ENCODE results near the gene MSI2. TPM values are rescaled to one million over a fixed set of nuclear protein-coding genes. Genes with fewer than 3 reads are reported as not detected.

Gene MSI2
- total and polyA plus RNA-seq, 12 donors: 25.5 to 135 (median 121) TPM

DNA sequence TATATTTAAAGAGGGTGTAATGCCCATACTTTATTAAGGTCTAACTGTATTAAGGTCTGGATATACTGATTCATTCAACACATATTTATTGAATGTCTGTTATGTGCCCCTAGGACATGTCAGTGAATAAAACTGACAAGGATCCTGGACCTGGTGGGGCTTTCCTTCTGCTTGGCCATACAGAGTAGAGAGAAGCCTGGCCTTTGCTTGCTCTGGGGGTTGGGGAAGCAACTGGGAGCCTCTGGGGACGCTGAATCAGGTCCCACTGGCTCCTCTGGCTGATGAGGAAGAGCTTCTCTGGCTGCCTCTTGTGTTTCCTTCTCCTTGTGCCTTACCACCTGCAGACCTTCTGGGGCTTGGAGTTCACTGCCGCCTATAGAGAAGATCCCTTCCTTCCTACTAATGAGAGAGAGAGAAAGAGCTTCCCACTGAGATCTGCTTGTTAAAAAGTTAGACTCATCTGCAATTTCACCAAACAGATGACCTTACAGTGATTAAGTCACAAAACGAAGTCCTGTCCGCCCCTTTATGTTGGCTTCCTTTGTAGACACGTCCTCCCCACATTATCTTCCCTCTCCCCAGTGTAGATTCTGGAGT lies 49.7 kb downstream of the MSI2 start:
- no peak for ATAC-seq
- H3K27ac ChIP-seq: no peak overlapping the region
- WGBS, 2 donors: 81 to 87% methylated on average over 5 of the region's 5 CpGs
- H3K4me3 ChIP-seq: no peak overlapping the region
- TF ChIP-seq, protein P1, sequence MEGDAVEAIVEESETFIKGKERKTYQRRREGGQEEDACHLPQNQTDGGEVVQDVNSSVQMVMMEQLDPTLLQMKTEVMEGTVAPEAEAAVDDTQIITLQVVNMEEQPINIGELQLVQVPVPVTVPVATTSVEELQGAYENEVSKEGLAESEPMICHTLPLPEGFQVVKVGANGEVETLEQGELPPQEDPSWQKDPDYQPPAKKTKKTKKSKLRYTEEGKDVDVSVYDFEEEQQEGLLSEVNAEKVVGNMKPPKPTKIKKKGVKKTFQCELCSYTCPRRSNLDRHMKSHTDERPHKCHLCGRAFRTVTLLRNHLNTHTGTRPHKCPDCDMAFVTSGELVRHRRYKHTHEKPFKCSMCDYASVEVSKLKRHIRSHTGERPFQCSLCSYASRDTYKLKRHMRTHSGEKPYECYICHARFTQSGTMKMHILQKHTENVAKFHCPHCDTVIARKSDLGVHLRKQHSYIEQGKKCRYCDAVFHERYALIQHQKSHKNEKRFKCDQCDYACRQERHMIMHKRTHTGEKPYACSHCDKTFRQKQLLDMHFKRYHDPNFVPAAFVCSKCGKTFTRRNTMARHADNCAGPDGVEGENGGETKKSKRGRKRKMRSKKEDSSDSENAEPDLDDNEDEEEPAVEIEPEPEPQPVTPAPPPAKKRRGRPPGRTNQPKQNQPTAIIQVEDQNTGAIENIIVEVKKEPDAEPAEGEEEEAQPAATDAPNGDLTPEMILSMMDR (IDR thresholded peaks at IDR 0.05): no peak
- DNase-seq: no peak
- H3K36me3 ChIP-seq: peaks cover 0 to 7% (median 0%) of the 10 kb centered on the region in 9 donors
- intact Hi-C loops (cut with DNase I): no loop called here
- H3K9me3 ChIP-seq: no peaks in the 10 kb centered on the region
- peaks cover 0 to 39% (median 0%) of the 10 kb centered on the region in 9 donors for H3K4me1 ChIP-seq
- H3K27me3 ChIP-seq: no peaks in the 10 kb centered on the region

DNA sequence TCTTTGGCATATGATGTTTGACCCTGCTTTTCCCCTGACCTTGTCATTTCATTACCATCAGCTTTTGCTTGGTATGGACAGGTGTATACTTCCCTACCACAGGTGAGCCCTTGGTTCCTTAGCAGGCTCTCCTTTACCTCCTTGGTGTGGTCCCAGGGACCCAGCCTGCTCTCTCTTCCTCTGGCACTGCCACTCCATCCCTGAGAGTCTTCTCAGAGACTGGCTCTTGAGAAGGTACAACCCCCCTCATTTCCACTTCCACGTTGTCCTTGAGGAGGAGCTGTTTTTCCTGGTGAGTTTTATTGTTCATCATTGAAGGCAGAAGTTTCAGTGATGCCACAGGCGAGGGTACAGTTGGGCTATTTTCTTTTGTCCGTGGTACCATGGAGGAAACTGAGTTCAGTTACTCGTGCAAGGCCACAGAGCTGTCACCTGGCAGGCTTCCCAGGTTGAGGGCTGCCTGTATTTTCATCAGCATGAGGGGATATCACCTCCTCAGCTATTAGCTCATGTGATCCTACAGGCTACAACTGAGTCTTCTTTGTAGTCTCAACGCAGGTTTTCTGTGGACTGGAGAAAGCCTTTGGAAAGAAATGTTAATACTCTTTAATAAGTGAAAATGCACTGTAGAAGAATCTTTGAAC lies 52.3 kb downstream of the MSI2 start:
- intact Hi-C loops (cut with DNase I): no loop called here
- Histone ChIP-seq H3K4me1 (peaks cover 0 to 34% (median 5%) of the 10 kb centered on the region in 9 donors), H3K36me3 (peaks cover 0 to 9% (median 0%) of the 10 kb centered on the region in 9 donors), H3K9me3 (no peaks in the 10 kb centered on the region), H3K27me3 (no peaks in the 10 kb centered on the region), H3K4me3 (no peak overlapping the region), H3K27ac (no peak overlapping the region)
- 59 to 77% methylated on average over 5 of the region's 5 CpGs for WGBS, 2 donors
- ATAC-seq (no peak), DNase-seq (no peak)
- TF ChIP-seq, protein P1 (IDR thresholded peaks at IDR 0.05): no peak

DNA sequence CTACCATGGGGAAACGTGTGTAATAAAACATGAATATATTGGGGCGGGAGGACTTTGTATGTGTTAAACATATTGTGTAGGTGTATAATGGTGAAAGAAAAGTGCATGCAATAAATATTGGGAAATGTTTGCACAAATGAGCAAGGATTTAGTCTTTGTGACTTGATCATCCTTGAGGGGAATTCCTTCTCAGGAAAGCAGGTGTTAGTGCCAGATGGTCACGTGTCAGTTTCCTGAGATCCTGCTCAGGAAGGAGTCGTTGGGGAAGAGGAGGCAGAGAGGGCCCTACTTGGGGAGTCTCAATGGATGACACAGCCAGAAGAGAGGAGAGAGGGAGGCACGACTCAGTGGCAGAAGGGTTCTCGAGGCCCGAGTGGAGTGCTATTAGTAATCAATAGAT lies 53.2 kb downstream of the MSI2 start:
- intact Hi-C loops (cut with DNase I): no loop called here
- ATAC-seq: no peak
- Histone ChIP-seq H3K4me3 (no peak overlapping the region), H3K27me3 (no peaks in the 10 kb centered on the region), H3K9me3 (no peaks in the 10 kb centered on the region), H3K27ac (no peak overlapping the region), H3K36me3 (peaks cover 0 to 9% (median 0%) of the 10 kb centered on the region in 9 donors), H3K4me1 (peaks cover 0 to 32% (median 5%) of the 10 kb centered on the region in 9 donors)
- WGBS, 2 donors: 77 to 81% methylated on average over 7 of the region's 7 CpGs
- DNase-seq: no peak
- TF ChIP-seq, protein P1 (IDR thresholded peaks at IDR 0.05): no peak

DNA sequence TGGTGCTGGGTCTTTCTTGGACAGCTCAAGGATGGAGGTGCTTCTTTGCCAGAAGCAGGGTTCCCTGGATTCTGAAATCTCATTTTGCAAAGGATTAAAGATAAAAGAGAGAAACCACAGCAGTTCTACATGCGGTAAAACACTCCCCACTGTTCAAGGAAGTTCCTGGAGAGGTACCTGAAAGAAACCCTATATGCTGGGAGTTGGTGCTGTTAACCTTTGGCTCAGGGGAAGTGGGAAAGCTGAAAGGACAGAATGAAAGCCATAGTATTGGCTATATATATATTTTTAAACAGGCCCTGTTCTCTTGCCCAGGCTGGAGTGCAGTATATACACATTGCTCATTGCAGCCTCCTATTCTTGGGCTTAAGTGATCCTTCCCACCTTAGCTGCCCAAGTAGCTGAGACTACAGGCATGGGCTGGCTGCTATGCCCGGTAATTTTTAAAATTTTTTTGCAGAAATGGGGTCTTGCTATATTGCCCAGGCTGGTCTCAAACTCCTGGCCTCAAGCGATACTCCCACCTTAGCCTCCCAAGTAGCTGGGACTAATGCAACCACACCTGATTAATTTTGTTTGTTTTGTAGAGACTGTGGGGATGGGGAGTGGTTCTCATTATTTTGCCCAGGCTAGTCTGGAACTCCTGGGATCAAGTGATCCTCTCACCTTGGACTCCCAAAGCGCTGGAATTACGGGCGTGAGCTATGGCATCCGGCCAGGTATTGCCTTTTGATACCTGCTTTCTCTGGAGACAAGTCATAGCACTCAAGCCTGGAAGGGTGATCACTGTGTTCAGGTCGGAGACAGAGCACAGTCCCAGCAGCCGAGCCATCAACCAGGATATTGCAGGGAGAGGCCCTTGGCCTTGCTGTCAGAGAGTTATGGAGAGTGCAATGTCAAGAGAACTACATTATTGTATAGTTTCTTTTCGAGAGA lies 55.2 kb downstream of the MSI2 start:
- Histone ChIP-seq H3K4me1 (peaks cover 0 to 26% (median 5%) of the 10 kb centered on the region in 9 donors), H3K9me3 (no peaks in the 10 kb centered on the region), H3K27me3 (no peaks in the 10 kb centered on the region), H3K4me3 (no peak overlapping the region), H3K27ac (no peak overlapping the region), H3K36me3 (peaks cover 0 to 9% (median 0%) of the 10 kb centered on the region in 9 donors)
- no peak for ATAC-seq
- 88 to 93% methylated on average over 10 of the region's 10 CpGs for WGBS, 2 donors
- intact Hi-C loops (cut with DNase I): no loop called here
- DNase-seq: no peak
- TF ChIP-seq, protein P1 (IDR thresholded peaks at IDR 0.05): no peak
